SJCRH30 (cell line): Measurements from ENCODE around the gene DRC7. TPM values are rescaled to one million over a fixed set of nuclear protein-coding genes. Genes with fewer than 3 reads are reported as not detected.
"Not testable (repeated sequence)": the region's sequence is repeated elsewhere in the genome, so short reads cannot be mapped to it uniquely, and the experiment has no call there.

Source experiments
- DNase-seq, 2 experiments: peaks; one replicate each; pipeline ENCODE4 v3.0.0-alpha.2; 2015 to 2020
- H3K27ac ChIP-seq: fragments of 250-450 bp; sonication (Bioruptor Pico); 2 replicates; pipeline ENCODE4 v1.5.1; 2020; ENCODE audit warnings: mild to moderate bottlenecking, moderate library complexity
- H3K27me3 ChIP-seq: fragments of 250-450 bp; sonication (Bioruptor Pico); 2 replicates; pipeline ENCODE4 v1.5.1; 2020; ENCODE audit warnings: mild to moderate bottlenecking, moderate library complexity
- H3K36me3 ChIP-seq: fragments of 250-450 bp; sonication (Bioruptor Pico); 2 replicates; pipeline ENCODE4 v1.5.1; 2020; ENCODE audit warnings: mild to moderate bottlenecking, moderate library complexity
- H3K4me1 ChIP-seq: fragments of 250-450 bp; sonication (Bioruptor Pico); 2 replicates; pipeline ENCODE4 v1.5.1; 2020; ENCODE audit warnings: mild to moderate bottlenecking, moderate library complexity
- H3K4me3 ChIP-seq: fragments of 250-450 bp; sonication (Bioruptor Pico); 2 replicates; pipeline ENCODE4 v1.5.1; 2020; ENCODE audit warnings: mild to moderate bottlenecking, moderate library complexity
- H3K9me3 ChIP-seq: fragments of 250-450 bp; sonication (Bioruptor Pico); replicated peaks from 2 replicates; pipeline ENCODE4 v1.5.1; 2020; ENCODE audit warnings: mild to moderate bottlenecking, moderate library complexity
- total RNA-seq: library from RNA; depleted of rRNA; stranded (reverse); fragments of >200 nt; shearing (Covaris generic); gene quantifications from 2 replicates; pipeline ENCODE4 v1.2.3, GENCODE V29; 2014

DRC7 gene
- total RNA-seq, 1 experiment from 2014 or later = not detected

- H3K27ac ChIP-seq = no peak overlapping the region
- no peaks in the 10 kb centered on the region for H3K9me3 ChIP-seq
- no peak overlapping the region for H3K4me3 ChIP-seq
- no peaks in the 10 kb centered on the region for H3K4me1 ChIP-seq
- H3K36me3 ChIP-seq = no peaks in the 10 kb centered on the region
- H3K27me3 ChIP-seq = peaks cover 25% of the 10 kb centered on the region
- DNase-seq = no peak
Observed at GRCh38 chr16:57722651-57723050, 28.0 kb downstream of the DRC7 start.

- DNase-seq = peak; percentile 28 to 59
- H3K27me3 ChIP-seq = peaks cover 25% of the 10 kb centered on the region
- H3K4me3 ChIP-seq = no peak overlapping the region
- no peaks in the 10 kb centered on the region for H3K4me1 ChIP-seq
- H3K36me3 ChIP-seq = no peaks in the 10 kb centered on the region
- no peaks in the 10 kb centered on the region for H3K9me3 ChIP-seq
- no peak overlapping the region for H3K27ac ChIP-seq
Observed at GRCh38 chr16:57723170-57723569, 28.6 kb downstream of the DRC7 start.

- no peaks in the 10 kb centered on the region for H3K9me3 ChIP-seq
- H3K27ac ChIP-seq = no peak overlapping the region
- H3K27me3 ChIP-seq = peaks cover 22% of the 10 kb centered on the region
- DNase-seq = no peak
- H3K4me1 ChIP-seq = no peaks in the 10 kb centered on the region
- no peak overlapping the region for H3K4me3 ChIP-seq
- H3K36me3 ChIP-seq = no peaks in the 10 kb centered on the region
Observed at GRCh38 chr16:57724531-57724930, 29.9 kb downstream of the DRC7 start.

GRCh38 chr16:57725151-57725550, 30.5 kb downstream of the DRC7 start:
- H3K9me3 ChIP-seq = no peaks in the 10 kb centered on the region
- no peaks in the 10 kb centered on the region for H3K4me1 ChIP-seq
- no peak for DNase-seq
- H3K27ac ChIP-seq = no peak overlapping the region
- H3K27me3 ChIP-seq = peaks cover 20% of the 10 kb centered on the region
- H3K36me3 ChIP-seq = no peaks in the 10 kb centered on the region
- no peak overlapping the region for H3K4me3 ChIP-seq

DNA sequence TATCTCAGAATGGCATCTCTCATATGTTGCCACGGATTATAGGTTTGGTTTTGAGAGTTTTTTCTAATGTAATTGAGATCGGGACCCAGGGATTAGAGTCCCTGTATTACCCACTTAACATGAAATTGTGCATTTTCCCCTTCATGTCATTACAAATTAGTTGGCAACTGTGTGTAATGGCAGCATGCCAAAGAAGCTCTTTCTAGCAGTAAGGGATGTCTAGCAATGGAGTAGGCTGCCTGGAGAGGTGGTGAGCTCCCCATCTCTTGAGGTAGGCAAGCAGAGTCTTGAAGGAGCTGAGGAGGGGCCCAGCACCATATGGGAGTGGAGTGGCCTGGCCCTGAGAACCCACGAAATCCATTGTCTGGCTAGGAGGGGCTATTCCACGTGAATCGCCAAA, 30.9 kb downstream of the DRC7 start:
- no peak overlapping the region for H3K27ac ChIP-seq
- DNase-seq = no peak

GRCh38 chr16:57725976-57726375, 31.4 kb downstream of the DRC7 start:
- H3K27me3 ChIP-seq = peaks cover 20% of the 10 kb centered on the region
- H3K9me3 ChIP-seq = no peaks in the 10 kb centered on the region
- no peaks in the 10 kb centered on the region for H3K4me1 ChIP-seq
- H3K27ac ChIP-seq = no peak overlapping the region
- no peaks in the 10 kb centered on the region for H3K36me3 ChIP-seq
- H3K4me3 ChIP-seq = no peak overlapping the region
- DNase-seq = no peak

More for the DNA sequence above, 30.9 kb downstream of the DRC7 start:
- Histone ChIP-seq H3K9me3 (no peaks in the 10 kb centered on the region), H3K27me3 (peaks cover 20% of the 10 kb centered on the region), H3K36me3 (no peaks in the 10 kb centered on the region), H3K4me1 (no peaks in the 10 kb centered on the region), H3K4me3 (no peak overlapping the region)

DNA sequence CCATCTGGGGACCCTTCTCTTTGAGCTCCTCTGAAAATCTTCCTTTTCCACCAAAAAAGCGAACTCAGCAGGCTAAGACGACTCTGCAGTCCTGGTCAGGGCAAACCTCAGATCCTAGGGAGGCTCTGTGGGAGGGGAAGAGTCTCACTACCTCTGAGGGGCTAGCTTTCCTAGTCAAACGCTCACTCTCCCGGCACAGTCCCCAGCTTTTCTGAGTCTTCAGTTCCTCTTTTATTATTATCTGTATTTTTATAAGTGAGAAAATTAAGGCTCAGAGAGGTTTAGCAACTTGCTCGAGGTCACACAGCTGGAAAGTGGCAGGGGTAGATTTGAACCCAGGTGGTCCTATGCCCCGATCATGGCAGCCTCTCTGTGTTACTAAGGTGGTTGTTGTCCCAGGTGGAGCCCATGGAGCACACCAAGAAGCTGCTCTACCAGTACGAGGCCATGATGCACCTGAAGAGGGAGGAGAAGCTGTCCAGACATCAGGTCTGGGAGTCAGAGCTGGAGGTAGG, 31.9 kb downstream of the DRC7 start:
- Histone ChIP-seq H3K4me1 (no peaks in the 10 kb centered on the region), H3K27ac (no peak overlapping the region), H3K4me3 (no peak overlapping the region), H3K9me3 (no peaks in the 10 kb centered on the region), H3K36me3 (no peaks in the 10 kb centered on the region), H3K27me3 (peaks cover 20% of the 10 kb centered on the region)
- DNase-seq = no peak

- no peak overlapping the region for H3K4me3 ChIP-seq
- H3K36me3 ChIP-seq = no peaks in the 10 kb centered on the region
- no peaks in the 10 kb centered on the region for H3K9me3 ChIP-seq
- no peaks in the 10 kb centered on the region for H3K4me1 ChIP-seq
- DNase-seq = no peak
- H3K27me3 ChIP-seq = peaks cover 13% of the 10 kb centered on the region
- H3K27ac ChIP-seq = no peak overlapping the region
Observed at GRCh38 chr16:57727610-57728009, 33.0 kb downstream of the DRC7 start.

DNA sequence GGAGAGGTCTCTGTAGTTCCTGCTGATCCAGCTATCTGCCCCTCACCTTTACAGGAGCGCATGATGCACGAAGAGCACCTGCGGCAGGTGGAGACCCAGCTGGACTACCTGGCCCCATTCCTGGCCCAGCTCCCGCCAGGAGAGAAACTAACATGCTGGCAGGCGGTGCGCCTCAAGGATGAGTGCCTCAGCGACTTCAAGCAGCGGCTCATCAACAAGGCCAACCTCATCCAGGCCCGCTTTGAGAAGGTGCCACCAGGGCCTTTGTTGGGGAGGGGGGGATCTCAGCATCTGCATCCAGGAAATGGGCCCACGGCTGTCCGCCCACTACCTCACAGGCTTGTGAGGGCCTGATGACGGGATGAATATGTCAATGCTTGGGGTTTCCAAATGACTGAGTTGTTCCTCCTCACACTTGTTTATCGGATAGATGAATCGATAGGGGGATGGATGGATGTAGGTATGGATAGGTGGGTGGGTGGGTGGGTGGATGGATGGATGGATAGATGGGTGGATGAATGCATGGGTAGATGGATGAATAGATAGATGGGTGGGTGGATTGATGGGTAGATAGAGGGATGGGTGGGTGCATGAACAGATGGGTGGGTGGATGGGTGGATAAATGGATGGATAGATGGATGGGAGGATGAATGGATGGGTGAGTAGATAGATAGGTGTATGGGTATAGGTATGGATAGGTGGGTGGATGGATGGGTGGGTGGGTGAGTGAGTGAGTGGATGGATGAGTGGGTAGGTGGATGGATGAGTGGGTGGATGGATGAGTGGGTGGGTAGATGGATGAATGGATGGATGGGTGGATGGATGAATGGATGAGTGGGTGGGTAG, 34.0 kb downstream of the DRC7 start:
- no peaks in the 10 kb centered on the region for H3K36me3 ChIP-seq
- no peak for DNase-seq
- H3K27me3 ChIP-seq = peaks cover 4% of the 10 kb centered on the region; the same call in 1 of the 2 replicates
- H3K27ac ChIP-seq = no peak overlapping the region
- H3K4me3 ChIP-seq = no peak overlapping the region
- H3K4me1 ChIP-seq = no peaks in the 10 kb centered on the region
- no peaks in the 10 kb centered on the region for H3K9me3 ChIP-seq

GRCh38 chr16:57729182-57729484, 34.5 kb downstream of the DRC7 start:
- Histone ChIP-seq H3K36me3 (no peaks in the 10 kb centered on the region), H3K9me3 (no peaks in the 10 kb centered on the region), H3K27ac (no peak overlapping the region), H3K4me1 (no peaks in the 10 kb centered on the region), H3K27me3 (peaks cover 4% of the 10 kb centered on the region; the same call in 1 of the 2 replicates), H3K4me3 (no peak overlapping the region)
- no peak for DNase-seq

DNA sequence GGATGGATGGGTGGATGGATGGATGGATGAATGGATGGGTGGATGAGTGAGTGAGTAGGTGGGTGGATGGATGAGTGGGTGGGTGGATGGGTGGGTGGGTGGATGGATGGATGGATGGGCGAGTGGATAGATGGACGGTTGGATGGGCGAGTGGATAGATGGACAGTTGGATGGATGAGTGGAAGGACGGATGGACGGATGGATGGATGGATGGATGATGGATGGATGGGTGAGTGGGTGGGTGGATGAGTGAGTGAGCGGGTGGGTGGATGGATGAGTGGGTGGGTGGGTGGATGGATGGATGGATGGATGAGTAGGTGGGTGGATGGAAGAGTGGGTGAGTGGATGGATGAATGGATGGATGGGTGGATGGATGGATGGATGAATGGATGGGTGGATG, 35.2 kb downstream of the DRC7 start:
- H3K4me1 ChIP-seq, H3K27me3 ChIP-seq, H3K27ac ChIP-seq, H3K4me3 ChIP-seq, H3K36me3 ChIP-seq, DNase-seq, H3K9me3 ChIP-seq: not testable (repeated sequence)

DNA sequence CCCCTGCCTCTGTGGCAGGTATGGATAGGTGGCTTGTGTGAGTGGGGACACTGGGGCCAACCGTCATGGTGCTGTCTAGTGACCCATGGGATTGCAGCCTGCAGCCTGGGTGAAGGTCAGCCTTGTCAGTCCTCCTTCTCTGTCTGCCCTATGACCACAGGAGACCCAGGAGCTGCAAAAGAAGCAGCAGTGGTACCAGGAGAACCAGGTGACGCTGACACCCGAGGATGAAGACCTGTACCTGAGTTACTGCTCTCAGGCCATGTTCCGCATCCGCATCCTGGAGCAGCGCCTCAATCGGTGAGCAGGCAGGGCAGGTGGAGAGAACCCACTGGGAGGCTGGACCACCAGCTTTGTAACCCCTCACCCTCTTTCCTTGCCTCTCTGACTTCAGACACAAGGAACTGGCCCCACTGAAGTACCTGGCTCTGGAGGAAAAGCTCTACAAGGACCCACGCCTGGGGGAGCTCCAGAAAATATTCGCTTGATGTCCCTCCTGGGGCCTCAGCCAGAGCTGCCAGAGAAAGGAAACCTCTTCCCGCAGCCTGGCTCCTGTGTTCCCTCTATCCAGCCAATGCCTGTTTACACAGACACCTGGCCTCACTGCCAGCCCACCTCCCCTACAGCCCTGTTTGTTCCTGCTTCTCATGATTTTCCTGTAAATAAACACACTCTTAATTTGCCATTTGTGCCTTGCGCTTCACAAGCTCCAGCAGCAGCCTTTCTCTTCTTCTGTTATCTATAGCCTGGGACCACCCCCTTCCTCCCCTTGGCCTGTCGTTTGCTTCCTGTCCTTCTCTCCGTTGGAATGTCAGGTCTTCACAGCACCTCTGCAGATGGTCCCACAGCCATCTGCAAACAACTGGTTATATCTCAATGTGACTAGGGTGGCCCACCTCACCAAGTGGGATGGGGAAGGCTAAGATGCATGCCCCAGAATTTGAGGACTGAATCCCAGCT, 36.4 kb downstream of the DRC7 start:
- H3K36me3 ChIP-seq = no peaks in the 10 kb centered on the region
- no peaks in the 10 kb centered on the region for H3K4me1 ChIP-seq
- no peaks in the 10 kb centered on the region for H3K9me3 ChIP-seq
- H3K4me3 ChIP-seq = no peak overlapping the region
- DNase-seq = no peak
- no peak overlapping the region for H3K27ac ChIP-seq
- H3K27me3 ChIP-seq = no peaks in the 10 kb centered on the region

DNA sequence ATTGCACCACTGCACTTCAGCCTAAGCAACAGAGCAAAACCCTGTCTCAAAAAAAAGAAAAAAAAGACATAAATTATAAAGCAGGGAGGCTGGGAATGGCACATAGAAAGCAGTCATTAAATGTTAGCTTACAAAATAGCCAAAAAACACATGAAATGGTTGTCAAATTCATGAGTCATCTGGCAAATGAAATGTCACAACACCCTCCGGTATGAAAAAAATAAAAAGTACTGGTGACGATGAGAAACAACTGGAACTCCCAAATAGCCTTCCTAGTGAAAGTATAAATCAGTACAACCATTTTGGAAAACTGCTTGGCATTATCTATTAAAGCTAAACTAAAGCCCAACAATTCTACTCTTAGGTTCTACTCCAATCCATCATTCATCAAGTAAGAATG, 37.4 kb downstream of the DRC7 start:
- Histone ChIP-seq H3K4me3 (no peak overlapping the region), H3K9me3 (no peaks in the 10 kb centered on the region), H3K36me3 (no peaks in the 10 kb centered on the region), H3K4me1 (peaks cover 1% of the 10 kb centered on the region), H3K27me3 (no peaks in the 10 kb centered on the region), H3K27ac (no peak overlapping the region)
- no peak for DNase-seq

GRCh38 chr16:57732714-57733113, 38.1 kb downstream of the DRC7 start:
- Histone ChIP-seq H3K9me3 (no peaks in the 10 kb centered on the region), H3K4me1 (peaks cover 5% of the 10 kb centered on the region), H3K36me3 (no peaks in the 10 kb centered on the region), H3K27me3 (no peaks in the 10 kb centered on the region), H3K4me3 (no peak overlapping the region), H3K27ac (no peak overlapping the region)
- no peak for DNase-seq

DNA sequence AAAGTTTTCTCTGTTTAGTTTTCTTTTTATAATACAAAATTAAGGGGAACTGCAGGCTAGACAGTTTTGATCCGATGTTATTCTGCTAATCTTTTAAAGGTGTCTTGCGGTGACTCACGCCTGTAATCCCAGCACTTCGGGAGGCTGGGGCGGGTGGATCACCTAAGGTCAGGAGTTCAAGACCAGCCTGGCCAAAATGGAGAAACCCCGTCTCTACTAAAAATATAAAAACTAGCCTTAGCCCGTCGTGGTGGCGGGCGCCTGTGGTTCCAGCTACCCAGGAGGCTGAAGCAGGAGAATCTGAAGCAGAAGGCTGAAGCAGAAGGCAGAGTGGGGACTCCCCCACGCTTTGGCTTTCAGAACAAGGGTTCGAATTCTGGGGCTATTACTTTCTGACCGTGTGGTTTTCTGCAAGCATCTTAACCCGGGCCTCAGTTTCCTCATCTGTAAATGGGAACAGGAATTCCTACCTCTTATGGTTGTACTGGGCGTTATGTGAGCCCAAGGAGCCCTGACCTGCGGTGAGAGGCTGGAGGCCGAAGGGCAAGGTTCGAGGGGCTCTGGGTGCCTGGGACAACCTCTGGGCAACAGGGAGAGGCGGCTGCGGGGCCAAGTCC, 39.8 kb downstream of the DRC7 start:
- Histone ChIP-seq H3K4me1 (peaks cover 5% of the 10 kb centered on the region), H3K4me3 (peak overlapping the region; percentile 77), H3K27ac (peak overlapping the region; percentile 76), H3K27me3 (no peaks in the 10 kb centered on the region), H3K36me3 (no peaks in the 10 kb centered on the region), H3K9me3 (no peaks in the 10 kb centered on the region)
- DNase-seq = no peak
